Activated T-cell treated with anti-CD3 and anti-CD28 coated beads, Interleukin-2, amount 50 U/mL, for 4 hours (primary cell): ENCODE measurements around the gene SLC6A14. TPM values are rescaled to one million over a fixed set of nuclear protein-coding genes. Genes with fewer than 3 reads are reported as not detected.

ENCODE experiments used
- ATAC-seq, 2 donors: fragments of 200-7000 bp; cut with Tn5 transposase; one replicate each; pipeline ENCODE4 v1.10.0; 2021
- DNase-seq: peaks from one replicate; pipeline ENCODE4 v3.0.0-alpha.2; 2020
- H3K27me3 Mint-ChIP-seq: one replicate; pipeline ENCODE4 v1.8.0; 2021; ENCODE audit warnings: low read depth, mixed read lengths
- H3K36me3 Mint-ChIP-seq: one replicate; pipeline ENCODE4 v1.8.0; 2022; ENCODE audit warnings: mixed read lengths; ENCODE audit not compliant: insufficient read depth
- H3K4me1 Mint-ChIP-seq: one replicate; pipeline ENCODE4 v1.8.0; 2021; ENCODE audit warnings: low read depth, mixed read lengths
- H3K4me3 Mint-ChIP-seq: one replicate; pipeline ENCODE4 v1.8.0; 2021; ENCODE audit warnings: mild to moderate bottlenecking, moderate library complexity, mixed read lengths
- H3K9me3 Mint-ChIP-seq: one replicate; pipeline ENCODE4 v1.8.0; 2021; ENCODE audit warnings: mixed read lengths
- total RNA-seq, 3 donors: library from RNA; stranded (reverse); gene quantifications; one replicate each; pipeline ENCODE4 v1.2.1, GENCODE V29; 2021

Gene SLC6A14
- total RNA-seq: under 1 TPM in 2 of 3 donors, not detected in 1; 0.21 to 0.46 TPM

- H3K27me3 Mint-ChIP-seq: no peaks in the 10 kb centered on the region
- ATAC-seq: no peak
These were observed at the start of gene SLC6A14 for GRCh38 chrX:116436358-116436816. TSS of gene SLC6A14 (plus strand) at chrX:116436606. CDS start at chrX:116436710, 104 bp downstream.

GRCh38 chrX:116395752-116396151 is 40.7 kb upstream of the SLC6A14 start:
- ATAC-seq: no peak
- Mint-ChIP-seq H3K27me3 (no peaks in the 10 kb centered on the region), H3K4me1 (no peaks in the 10 kb centered on the region), H3K9me3 (no peaks in the 10 kb centered on the region), H3K4me3 (no peak overlapping the region), H3K36me3 (no peaks in the 10 kb centered on the region)
- no peak for DNase-seq

More at GRCh38 chrX:116436358-116436816, at the start of gene SLC6A14:
- H3K4me3 Mint-ChIP-seq: no peak within 1 kb of the TSS
- no peak for DNase-seq
- peaks cover 6% of the 10 kb centered on the region for H3K9me3 Mint-ChIP-seq
- H3K4me1 Mint-ChIP-seq: no peaks in the 10 kb centered on the region
- H3K36me3 Mint-ChIP-seq: no peaks in the 10 kb centered on the region

GRCh38 chrX:116399681-116400080 is 36.7 kb upstream of the SLC6A14 start:
- no peak overlapping the region for H3K4me3 Mint-ChIP-seq
- no peaks in the 10 kb centered on the region for H3K36me3 Mint-ChIP-seq
- no peaks in the 10 kb centered on the region for H3K4me1 Mint-ChIP-seq
- no peak for DNase-seq
- peaks cover 4% of the 10 kb centered on the region for H3K9me3 Mint-ChIP-seq
- no peak for ATAC-seq
- no peaks in the 10 kb centered on the region for H3K27me3 Mint-ChIP-seq

GRCh38 chrX:116409219-116409618 is 27.2 kb upstream of the SLC6A14 start:
- Mint-ChIP-seq H3K27me3 (no peaks in the 10 kb centered on the region), H3K4me3 (no peak overlapping the region), H3K9me3 (peaks cover 4% of the 10 kb centered on the region), H3K36me3 (no peaks in the 10 kb centered on the region), H3K4me1 (no peaks in the 10 kb centered on the region)
- DNase-seq (no peak), ATAC-seq (no peak)

GRCh38 chrX:116413273-116413672 is 23.1 kb upstream of the SLC6A14 start:
- Mint-ChIP-seq H3K9me3 (no peaks in the 10 kb centered on the region), H3K4me3 (no peak overlapping the region), H3K36me3 (no peaks in the 10 kb centered on the region), H3K27me3 (no peaks in the 10 kb centered on the region), H3K4me1 (no peaks in the 10 kb centered on the region)
- DNase-seq: no peak
- no peak for ATAC-seq

- ATAC-seq (no peak), DNase-seq (no peak)
- no peaks in the 10 kb centered on the region for H3K36me3 Mint-ChIP-seq
- H3K9me3 Mint-ChIP-seq: no peaks in the 10 kb centered on the region
- no peak overlapping the region for H3K4me3 Mint-ChIP-seq
- no peaks in the 10 kb centered on the region for H3K4me1 Mint-ChIP-seq
- H3K27me3 Mint-ChIP-seq: no peaks in the 10 kb centered on the region
These were observed 19.2 kb upstream of the SLC6A14 start for GRCh38 chrX:116417214-116417613.

- Mint-ChIP-seq H3K36me3 (no peaks in the 10 kb centered on the region), H3K4me3 (no peak overlapping the region), H3K9me3 (no peaks in the 10 kb centered on the region), H3K4me1 (no peaks in the 10 kb centered on the region), H3K27me3 (no peaks in the 10 kb centered on the region)
- no peak for ATAC-seq
- no peak for DNase-seq
These were observed 18.4 kb upstream of the SLC6A14 start for GRCh38 chrX:116417968-116418367.

GRCh38 chrX:116427978-116428377 is 8.4 kb upstream of the SLC6A14 start:
- no peaks in the 10 kb centered on the region for H3K9me3 Mint-ChIP-seq

GRCh38 chrX:116435597-116435996 is 809 bp upstream of the SLC6A14 start:
- Mint-ChIP-seq H3K9me3 (peaks cover 6% of the 10 kb centered on the region), H3K27me3 (no peaks in the 10 kb centered on the region), H3K4me3 (no peak overlapping the region), H3K36me3 (no peaks in the 10 kb centered on the region), H3K4me1 (no peaks in the 10 kb centered on the region)
- ATAC-seq (no peak), DNase-seq (no peak)

More at GRCh38 chrX:116427978-116428377, 8.4 kb upstream of the SLC6A14 start:
- H3K27me3 Mint-ChIP-seq: no peaks in the 10 kb centered on the region
- ATAC-seq (no peak), DNase-seq (no peak)
- no peaks in the 10 kb centered on the region for H3K36me3 Mint-ChIP-seq
- H3K4me3 Mint-ChIP-seq: no peak overlapping the region
- no peaks in the 10 kb centered on the region for H3K4me1 Mint-ChIP-seq

GRCh38 chrX:116449156-116449555 is 12.8 kb downstream of the SLC6A14 start:
- Mint-ChIP-seq H3K4me3 (no peak overlapping the region), H3K9me3 (no peaks in the 10 kb centered on the region), H3K27me3 (no peaks in the 10 kb centered on the region)

GRCh38 chrX:116462822-116463221 is 26.4 kb downstream of the SLC6A14 start, which contains the start of gene CT83:
TSS of gene CT83 (minus strand) at chrX:116462976. CDS start at chrX:116462856, 120 bp downstream.
- ATAC-seq: no peak
- H3K4me3 Mint-ChIP-seq: no peak within 1 kb of the TSS
- H3K4me1 Mint-ChIP-seq: no peaks in the 10 kb centered on the region
- H3K36me3 Mint-ChIP-seq: no peaks in the 10 kb centered on the region
- no peaks in the 10 kb centered on the region for H3K27me3 Mint-ChIP-seq
- DNase-seq: no peak
- no peaks in the 10 kb centered on the region for H3K9me3 Mint-ChIP-seq

More at GRCh38 chrX:116449156-116449555, 12.8 kb downstream of the SLC6A14 start:
- ATAC-seq (no peak), DNase-seq (no peak)
- H3K4me1 Mint-ChIP-seq: no peaks in the 10 kb centered on the region
- no peaks in the 10 kb centered on the region for H3K36me3 Mint-ChIP-seq

GRCh38 chrX:116480059-116480458 is 43.7 kb downstream of the SLC6A14 start:
- Mint-ChIP-seq H3K27me3 (no peaks in the 10 kb centered on the region), H3K9me3 (peaks cover 10% of the 10 kb centered on the region), H3K4me3 (no peak overlapping the region), H3K4me1 (no peaks in the 10 kb centered on the region), H3K36me3 (no peaks in the 10 kb centered on the region)
- no peak for ATAC-seq
- DNase-seq: no peak

GRCh38 chrX:116490104-116490503 is 53.7 kb downstream of the SLC6A14 start:
- H3K4me3 Mint-ChIP-seq: no peak overlapping the region
- no peak for DNase-seq
- no peaks in the 10 kb centered on the region for H3K27me3 Mint-ChIP-seq
- ATAC-seq: no peak
- no peaks in the 10 kb centered on the region for H3K4me1 Mint-ChIP-seq
- H3K36me3 Mint-ChIP-seq: no peaks in the 10 kb centered on the region
- H3K9me3 Mint-ChIP-seq: no peaks in the 10 kb centered on the region

GRCh38 chrX:116493271-116493670 is 56.9 kb downstream of the SLC6A14 start:
- no peaks in the 10 kb centered on the region for H3K4me1 Mint-ChIP-seq
- no peak overlapping the region for H3K4me3 Mint-ChIP-seq
- H3K27me3 Mint-ChIP-seq: no peaks in the 10 kb centered on the region
- DNase-seq (no peak), ATAC-seq (no peak)
- H3K9me3 Mint-ChIP-seq: no peaks in the 10 kb centered on the region
- no peaks in the 10 kb centered on the region for H3K36me3 Mint-ChIP-seq

- DNase-seq (no peak), ATAC-seq (no peak)
- no peaks in the 10 kb centered on the region for H3K9me3 Mint-ChIP-seq
- H3K4me1 Mint-ChIP-seq: no peaks in the 10 kb centered on the region
- H3K4me3 Mint-ChIP-seq: no peak overlapping the region
- no peaks in the 10 kb centered on the region for H3K36me3 Mint-ChIP-seq
- H3K27me3 Mint-ChIP-seq: no peaks in the 10 kb centered on the region
These were observed 63.4 kb downstream of the SLC6A14 start for GRCh38 chrX:116499780-116500179.
